ENCODE measurements around the gene RAPGEF3. TPM values are rescaled to one million over a fixed set of nuclear protein-coding genes. Genes with fewer than 3 reads are reported as not detected.

The RAPGEF3 gene
- total and polyA plus RNA-seq, 2 of the 8 experiments (the other 6 are each of a cell fraction or from before 2014, with no cell fraction given): 5.0 to 9.4 TPM

GRCh38 chr12:47722136-47722834 is 36.4 kb downstream of the RAPGEF3 start (continued):
- TF ChIP-seq RNF2 (IDR thresholded peaks at IDR 0.05; ENCODE audit: borderline replicate concordance, low read depth, low read length, missing control alignments, poor library complexity, severe bottlenecking) (no peak), EZH2 (IDR thresholded peaks at IDR 0.05; ENCODE audit: low read depth, low read length, severe bottlenecking) (no peak), CHD1 (IDR thresholded peaks at IDR 0.05; ENCODE audit: low read depth, low read length) (no peak)

All from H1 (cell line).